SK-N-SH (cell line): Measurements from ENCODE around the gene POU2F1. TPM values are rescaled to one million over a fixed set of nuclear protein-coding genes. Genes with fewer than 3 reads are reported as not detected.

Experiments
- CTCF ChIA-PET: fragments of 300-600, 350-600 bp; formaldehyde crosslinking; extraction: SDS; loops from one replicate; lab custom pipeline; 2021; lab: Yijun Ruan, JAX
- POLR2A ChIA-PET: fragments of 350-600 bp; sonication (Branson Sonifier 250); formaldehyde crosslinking; extraction: SDS; loops from one replicate; lab custom pipeline; 2020; ENCODE audit warnings: antibody characterized with exemption, inconsistent platforms; lab: Yijun Ruan, JAX
- DNase-seq: peaks from one replicate; pipeline ENCODE4 v3.0.0; 2012
- H2AFZ ChIP-seq: fragments of 200-600 bp; sonication (generic); 2 replicates; pipeline ENCODE4 v1.8.1; 2016; ENCODE audit warnings: antibody characterized with exemption, mild to moderate bottlenecking, low read depth
- H3F3A ChIP-seq: fragments of 200-600 bp; sonication (generic); replicated peaks from 2 replicates; pipeline ENCODE3; 2016; ENCODE audit warnings: antibody characterized with exemption, mild to moderate bottlenecking; ENCODE audit not compliant: insufficient read depth
- H3K27ac ChIP-seq, 2 experiments: fragments of 200-500 bp in 1 of 2; fragments of 200-600 bp in 1 of 2; sonication (Bioruptor generic) in 1 of 2; sonication (generic), shearing (Covaris generic) in 1 of 2; 2 replicates each; pipeline versions ENCODE4 v1.5.1 to v1.6.1; 2014 to 2016; ENCODE audit warnings: low read depth in 2 of 2, inconsistent platforms in 1 of 2, low read length in 1 of 2, mild to moderate bottlenecking in 1 of 2, mixed read lengths in 1 of 2
- H3K27me3 ChIP-seq: fragments of 200-600 bp; sonication (generic), shearing (Covaris generic); 2 replicates; pipeline ENCODE4 v1.6.1; 2016; ENCODE audit warnings: mixed run types; ENCODE audit not compliant: insufficient read depth
- H3K36me3 ChIP-seq, 2 experiments: fragments of 200-500 bp in 1 of 2; fragments of 200-600 bp in 1 of 2; sonication (Bioruptor generic) in 1 of 2; sonication (generic) in 1 of 2; replicated peaks in 1 of 2; 2 replicates each; pipeline versions ENCODE3 to v1.5.1; 2014 to 2016; ENCODE audit warnings: low read length in 1 of 2, mild to moderate bottlenecking in 1 of 2; ENCODE audit not compliant: insufficient read depth in 2 of 2, control insufficient read depth in 1 of 2
- H3K4me1 ChIP-seq, 2 experiments: fragments of 200-500 bp in 1 of 2; fragments of 200-600 bp in 1 of 2; sonication (Bioruptor generic) in 1 of 2; sonication (generic), shearing (Covaris generic) in 1 of 2; 2 replicates each; pipeline versions ENCODE4 v1.5.1 to v1.6.1; 2014 to 2016; ENCODE audit warnings: low read depth in 1 of 2, low read length in 1 of 2, mixed run types in 1 of 2; ENCODE audit not compliant: insufficient read depth in 2 of 2, control insufficient read depth in 1 of 2
- H3K4me2 ChIP-seq: fragments of 200-600 bp; sonication (generic), shearing (Covaris generic); 2 replicates; pipeline ENCODE4 v1.6.1; 2017; ENCODE audit warnings: mixed run types
- H3K4me3 ChIP-seq, 2 experiments: fragments of 200-500 bp in 1 of 2; fragments of 200-600 bp in 1 of 2; sonication (Bioruptor generic) in 1 of 2; sonication (generic), shearing (Covaris generic) in 1 of 2; 2 replicates each; pipeline versions ENCODE4 v1.5.1 to v1.8.1; 2014 to 2016; ENCODE audit warnings: low read depth in 2 of 2, inconsistent platforms in 1 of 2, low read length in 1 of 2, mild to moderate bottlenecking in 1 of 2, mixed read lengths in 1 of 2, moderate library complexity in 1 of 2
- H3K79me2 ChIP-seq: fragments of 200-600 bp; sonication (generic); 2 replicates; pipeline ENCODE4 v1.8.1; 2017; ENCODE audit warnings: mild to moderate bottlenecking; ENCODE audit not compliant: insufficient read depth
- H3K9ac ChIP-seq: fragments of 200-600 bp; sonication (generic); 2 replicates; pipeline ENCODE4 v1.6.1; 2017; ENCODE audit warnings: mixed run types
- H3K9me2 ChIP-seq: fragments of 200-600 bp; sonication (generic); 2 replicates; pipeline ENCODE4 v1.6.1; 2017; ENCODE audit warnings: mixed run types
- H3K9me3 ChIP-seq: fragments of 200-600 bp; sonication (generic); 2 replicates; pipeline ENCODE4 v1.6.1; 2017; ENCODE audit warnings: mixed run types, mild to moderate bottlenecking, moderate library complexity
- H4K20me1 ChIP-seq: fragments of 200-600 bp; sonication (generic); 2 replicates; pipeline ENCODE4 v1.6.1; 2017; ENCODE audit warnings: mild to moderate bottlenecking, mixed run types; ENCODE audit not compliant: insufficient read depth
- CTCF ChIP-seq: fragments of 200-600 bp; sonication (generic); IDR thresholded peaks from 2 replicates; pipeline ENCODE4 v1.6.1; 2017; ENCODE audit warnings: antibody characterized with exemption, mild to moderate bottlenecking, moderate library complexity
- ELF1 ChIP-seq: IDR thresholded peaks from 2 replicates; pipeline ENCODE4 v1.4.0; 2012
- EZH2phosphoT487 ChIP-seq: fragments of 200-600 bp; sonication (generic); IDR thresholded peaks from 2 replicates; pipeline ENCODE4 v1.6.1; 2017; ENCODE audit warnings: low read depth, mixed run types, mild to moderate bottlenecking, antibody characterized with exemption, moderate library complexity, borderline replicate concordance
- FOSL2 ChIP-seq: IDR thresholded peaks from 2 replicates; pipeline ENCODE4 v1.4.0; 2012; ENCODE audit warnings: low read depth, mild to moderate bottlenecking, moderate library complexity, borderline replicate concordance
- FOXJ3 ChIP-seq: sonication (generic); formaldehyde crosslinking; IDR thresholded peaks from 2 replicates; pipeline ENCODE4 v1.5.1; 2020; ENCODE audit warnings: mild to moderate bottlenecking, missing genetic modification reagents
- GATA2 ChIP-seq: sonication (generic); formaldehyde crosslinking; IDR thresholded peaks from 2 replicates; pipeline ENCODE4 v1.5.0; 2020; ENCODE audit warnings: mild to moderate bottlenecking, missing genetic modification reagents
- JUND ChIP-seq: IDR thresholded peaks from 2 replicates; pipeline ENCODE4 v1.4.0; 2012
- NFIC ChIP-seq: IDR thresholded peaks from 2 replicates; pipeline ENCODE4 v1.4.0; 2012; ENCODE audit warnings: borderline replicate concordance
- NRF1 ChIP-seq: IDR thresholded peaks from 2 replicates; pipeline ENCODE4 v1.6.1; 2012; ENCODE audit warnings: low read depth, mild to moderate bottlenecking, low read length
- RCOR1 ChIP-seq: fragments of 150-350 bp; IDR thresholded peaks from 2 replicates; pipeline ENCODE4 v1.6.1; 2017; ENCODE audit warnings: antibody characterized with exemption, low read length
- RXRA ChIP-seq: IDR thresholded peaks from 2 replicates; pipeline ENCODE4 v1.4.0; 2012; ENCODE audit warnings: low read depth, mild to moderate bottlenecking, borderline replicate concordance
- SIN3A ChIP-seq: IDR thresholded peaks from 2 replicates; pipeline ENCODE4 v1.6.1; 2012; ENCODE audit warnings: low read depth, mild to moderate bottlenecking, low read length, moderate library complexity, borderline replicate concordance
- TCF12 ChIP-seq: IDR thresholded peaks from 2 replicates; pipeline ENCODE4 v1.4.0; 2012
- ZBTB33 ChIP-seq: IDR thresholded peaks from 2 replicates; pipeline ENCODE4 v1.4.0; 2012; ENCODE audit warnings: low read depth, borderline replicate concordance
- WGBS: methylation state at CpG from one replicate; pipeline ENCODE4 v1.1.6; 2017; ENCODE audit warnings: low lambda C conversion rate; 5-methylcytosine and 5-hydroxymethylcytosine counted together
- polyA plus RNA-seq, 3 experiments: library from polyadenylated mRNA; depleted of rRNA; stranded (reverse); fragments of >200 nt; gene quantifications; 2 replicates each; pipeline ENCODE4 v1.2.3, GENCODE V29; 2012
- TF ChIP-seq, protein P1 (sequence below): IDR thresholded peaks from 2 replicates; pipeline ENCODE4 v1.6.1; 2012; ENCODE audit warnings: mild to moderate bottlenecking, low read depth, low read length, moderate library complexity
- TF ChIP-seq, protein P2 (sequence below): IDR thresholded peaks from 2 replicates; pipeline ENCODE4 v1.4.0; 2012; ENCODE audit warnings: low read depth, borderline replicate concordance
- TF ChIP-seq, protein P3 (sequence below): IDR thresholded peaks from 2 replicates; pipeline ENCODE4; 2012

The POU2F1 gene
- polyA plus RNA-seq, 1 of the 3 experiments (the other 2 are of a cell fraction): 1.2 TPM

GRCh38 chr1:167289966-167290365 is 69.3 kb downstream of the POU2F1 start:
- Histone ChIP-seq H3K36me3 (no peaks in the 10 kb centered on the region), H3K9me2 (no peaks in the 10 kb centered on the region), H2AFZ (no peak overlapping the region)
- 97% methylated on average over 5 of the region's 5 CpGs for WGBS
- no peak for TF ChIP-seq NFIC
- TF ChIP-seq GATA2 (CRISPR knock-in tag): no peak
- no peak for TF ChIP-seq RXRA
- no peak for TF ChIP-seq TCF12
- TF ChIP-seq ZBTB33: no peak
- TF ChIP-seq FOXJ3 (CRISPR knock-in tag): no peak
- TF ChIP-seq, protein P1, sequence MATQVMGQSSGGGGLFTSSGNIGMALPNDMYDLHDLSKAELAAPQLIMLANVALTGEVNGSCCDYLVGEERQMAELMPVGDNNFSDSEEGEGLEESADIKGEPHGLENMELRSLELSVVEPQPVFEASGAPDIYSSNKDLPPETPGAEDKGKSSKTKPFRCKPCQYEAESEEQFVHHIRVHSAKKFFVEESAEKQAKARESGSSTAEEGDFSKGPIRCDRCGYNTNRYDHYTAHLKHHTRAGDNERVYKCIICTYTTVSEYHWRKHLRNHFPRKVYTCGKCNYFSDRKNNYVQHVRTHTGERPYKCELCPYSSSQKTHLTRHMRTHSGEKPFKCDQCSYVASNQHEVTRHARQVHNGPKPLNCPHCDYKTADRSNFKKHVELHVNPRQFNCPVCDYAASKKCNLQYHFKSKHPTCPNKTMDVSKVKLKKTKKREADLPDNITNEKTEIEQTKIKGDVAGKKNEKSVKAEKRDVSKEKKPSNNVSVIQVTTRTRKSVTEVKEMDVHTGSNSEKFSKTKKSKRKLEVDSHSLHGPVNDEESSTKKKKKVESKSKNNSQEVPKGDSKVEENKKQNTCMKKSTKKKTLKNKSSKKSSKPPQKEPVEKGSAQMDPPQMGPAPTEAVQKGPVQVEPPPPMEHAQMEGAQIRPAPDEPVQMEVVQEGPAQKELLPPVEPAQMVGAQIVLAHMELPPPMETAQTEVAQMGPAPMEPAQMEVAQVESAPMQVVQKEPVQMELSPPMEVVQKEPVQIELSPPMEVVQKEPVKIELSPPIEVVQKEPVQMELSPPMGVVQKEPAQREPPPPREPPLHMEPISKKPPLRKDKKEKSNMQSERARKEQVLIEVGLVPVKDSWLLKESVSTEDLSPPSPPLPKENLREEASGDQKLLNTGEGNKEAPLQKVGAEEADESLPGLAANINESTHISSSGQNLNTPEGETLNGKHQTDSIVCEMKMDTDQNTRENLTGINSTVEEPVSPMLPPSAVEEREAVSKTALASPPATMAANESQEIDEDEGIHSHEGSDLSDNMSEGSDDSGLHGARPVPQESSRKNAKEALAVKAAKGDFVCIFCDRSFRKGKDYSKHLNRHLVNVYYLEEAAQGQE: no peak
- no peak for TF ChIP-seq EZH2phosphoT487
- TF ChIP-seq, protein P2, sequence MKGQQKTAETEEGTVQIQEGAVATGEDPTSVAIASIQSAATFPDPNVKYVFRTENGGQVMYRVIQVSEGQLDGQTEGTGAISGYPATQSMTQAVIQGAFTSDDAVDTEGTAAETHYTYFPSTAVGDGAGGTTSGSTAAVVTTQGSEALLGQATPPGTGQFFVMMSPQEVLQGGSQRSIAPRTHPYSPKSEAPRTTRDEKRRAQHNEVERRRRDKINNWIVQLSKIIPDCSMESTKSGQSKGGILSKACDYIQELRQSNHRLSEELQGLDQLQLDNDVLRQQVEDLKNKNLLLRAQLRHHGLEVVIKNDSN: no peak
- TF ChIP-seq SIN3A: no peak
- no peak for TF ChIP-seq JUND
- TF ChIP-seq RCOR1: no peak
- no peak for TF ChIP-seq ELF1
- no peak for TF ChIP-seq NRF1
- TF ChIP-seq, protein P3, sequence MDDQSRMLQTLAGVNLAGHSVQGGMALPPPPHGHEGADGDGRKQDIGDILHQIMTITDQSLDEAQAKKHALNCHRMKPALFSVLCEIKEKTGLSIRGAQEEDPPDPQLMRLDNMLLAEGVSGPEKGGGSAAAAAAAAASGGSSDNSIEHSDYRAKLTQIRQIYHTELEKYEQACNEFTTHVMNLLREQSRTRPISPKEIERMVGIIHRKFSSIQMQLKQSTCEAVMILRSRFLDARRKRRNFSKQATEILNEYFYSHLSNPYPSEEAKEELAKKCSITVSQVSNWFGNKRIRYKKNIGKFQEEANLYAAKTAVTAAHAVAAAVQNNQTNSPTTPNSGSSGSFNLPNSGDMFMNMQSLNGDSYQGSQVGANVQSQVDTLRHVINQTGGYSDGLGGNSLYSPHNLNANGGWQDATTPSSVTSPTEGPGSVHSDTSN: no peak
- TF ChIP-seq FOSL2: no peak
- TF ChIP-seq CTCF: no peak
- TF ChIP-seq, all 33 proteins: peak for 0
- Histone ChIP-seq H3K9ac (no peak overlapping the region), H3F3A (no peaks in the 10 kb centered on the region), H3K79me2 (peaks cover 25% of the 10 kb centered on the region), H3K4me3 (no peak overlapping the region), H3K27ac (no peak overlapping the region), H4K20me1 (peaks cover 8% of the 10 kb centered on the region; the same call in 1 of the 2 replicates), H3K4me1 (peaks cover 0 to 12% of the 10 kb centered on the region in 2 experiments; a peak in 1 of 4 replicates), H3K9me3 (no peaks in the 10 kb centered on the region), H3K4me2 (no peak overlapping the region), H3K27me3 (no peaks in the 10 kb centered on the region)
- POLR2A ChIA-PET: no interaction called here
- DNase-seq: no peak
- CTCF ChIA-PET: interaction anchor here (1.4 to 2.6 kb wide), 2 partner anchors 13 to 22 kb away, joined by 3 to 10 read pairs; no protein-coding TSS in a partner anchor
